ENCODE data around the gene PTCSC3. TPM values are rescaled to one million over a fixed set of nuclear protein-coding genes. Genes with fewer than 3 reads are reported as not detected.

The PTCSC3 gene
- polyA plus RNA-seq, 3 donors: not detected

DNA sequence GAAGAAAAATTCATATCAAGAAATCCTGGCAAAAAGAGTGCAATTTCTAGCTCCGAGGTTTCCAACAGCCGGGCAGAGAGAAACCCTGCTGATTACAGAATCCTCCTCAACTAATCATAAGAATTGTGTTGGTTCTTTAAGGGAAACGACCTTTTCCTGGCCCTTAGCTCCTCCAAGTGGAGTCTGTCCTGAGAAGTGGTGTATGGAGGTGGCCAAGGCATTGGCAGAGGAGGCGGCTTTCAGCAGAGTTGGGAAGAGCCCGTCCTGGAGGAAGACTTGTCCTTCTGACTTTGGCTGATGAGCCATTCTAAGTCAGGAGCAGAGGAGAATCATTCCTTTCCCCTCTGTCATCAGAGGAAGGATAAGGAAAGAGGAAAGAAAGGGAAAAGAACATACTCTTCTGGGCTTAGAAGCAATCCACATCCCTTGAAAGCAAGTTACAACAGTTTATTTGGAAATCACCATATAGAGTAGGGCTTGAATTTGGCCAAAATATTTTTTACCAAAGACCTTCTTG lies 46.5 kb upstream of the PTCSC3 start:
- no peaks in the 10 kb centered on the region for H3K36me3 Mint-ChIP-seq
- Histone ChIP-seq H3K36me3 (replicated peaks in 1 of 2; ENCODE audit: control insufficient read depth in 1 of 2, insufficient read depth in 2 of 2, low read length in 2 of 2) (no peaks in the 10 kb centered on the region), H4K20me1 (ENCODE audit: insufficient read depth, low read length) (no peaks in the 10 kb centered on the region), H2AFZ (ENCODE audit: insufficient read depth, low read depth, low read length, poor library complexity, severe bottlenecking) (no peak overlapping the region), H3K4me1 (ENCODE audit: control insufficient read depth in 1 of 2, insufficient read depth in 2 of 2, low read length in 2 of 2) (no peaks in the 10 kb centered on the region), H3K9me3 (replicated peaks in 1 of 2; ENCODE audit: control insufficient read depth in 1 of 2, insufficient read depth in 1 of 2, low read length in 2 of 2) (no peaks in the 10 kb centered on the region), H3K9ac (ENCODE audit: insufficient read depth, low read length, poor library complexity, severe bottlenecking) (no peak overlapping the region), H3K27ac (ENCODE audit: low read depth in 1 of 2, low read length in 2 of 2) (no peak overlapping the region), H3K4me3 (replicated peaks in 1 of 3; ENCODE audit: low read depth in 2 of 3, low read length in 3 of 3) (no peak overlapping the region), H3K79me2 (ENCODE audit: insufficient read depth, low read length) (no peaks in the 10 kb centered on the region), H3K27me3 (ENCODE audit: control insufficient read depth in 2 of 2, insufficient read depth in 2 of 2, low read length in 2 of 2) (peaks cover 0 to 10% of the 10 kb centered on the region in 2 donors), H3K4me2 (replicated peaks; ENCODE audit: extremely low read depth, low read length, poor library complexity, severe bottlenecking) (no peak overlapping the region)
- WGBS (ENCODE audit: insufficient coverage): no CpG with 5 or more reads among the region's 5 CpGs
- TF ChIP-seq CTCF (IDR thresholded peaks at IDR 0.05): no peak
- H3K27ac Mint-ChIP-seq: no peak overlapping the region
- no peak overlapping the region for H3K4me3 Mint-ChIP-seq
- intact Hi-C loops (cut with micrococcal nuclease): no loop called here
- peaks cover 2 to 10% (median 8%) of the 10 kb centered on the region in 3 donors for H3K27me3 Mint-ChIP-seq (ENCODE audit: low read depth in 3 of 3)
- DNase-seq: no peak
- H3K4me1 Mint-ChIP-seq: no peaks in the 10 kb centered on the region
- no peaks in the 10 kb centered on the region for H3K9me3 Mint-ChIP-seq

DNA sequence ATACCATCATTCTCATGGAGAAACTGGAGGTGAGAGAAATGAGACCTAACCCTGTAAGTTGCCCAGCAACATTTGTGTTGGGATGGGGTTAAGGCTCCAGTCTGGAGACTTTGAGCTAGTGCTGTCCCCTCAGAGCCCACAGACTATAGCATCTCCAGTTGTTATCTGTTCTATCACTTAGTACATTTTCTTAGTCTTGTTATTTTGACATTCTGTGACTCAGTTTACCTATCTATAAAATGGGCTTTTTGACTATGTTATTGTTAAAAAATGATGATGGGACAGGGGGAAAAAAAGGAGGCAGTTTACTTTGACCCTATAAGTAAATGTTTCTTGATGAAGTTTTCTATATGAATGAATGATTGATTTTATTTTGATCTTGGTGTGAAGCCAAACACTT lies 45.8 kb upstream of the PTCSC3 start:
- Mint-ChIP-seq H3K27ac (no peak overlapping the region), H3K4me3 (no peak overlapping the region), H3K27me3 (ENCODE audit: low read depth in 3 of 3) (peaks cover 6 to 8% (median 6%) of the 10 kb centered on the region in 3 donors), H3K4me1 (no peaks in the 10 kb centered on the region), H3K36me3 (no peaks in the 10 kb centered on the region), H3K9me3 (no peaks in the 10 kb centered on the region)
- no peaks in the 10 kb centered on the region for H3K4me1 ChIP-seq (ENCODE audit: control insufficient read depth in 1 of 2, insufficient read depth in 2 of 2, low read length in 2 of 2)
- H3K27me3 ChIP-seq (ENCODE audit: control insufficient read depth in 2 of 2, insufficient read depth in 2 of 2, low read length in 2 of 2): peaks cover 0 to 10% of the 10 kb centered on the region in 2 donors
- H3K79me2 ChIP-seq (ENCODE audit: insufficient read depth, low read length): no peaks in the 10 kb centered on the region
- no peak overlapping the region for H2AFZ ChIP-seq (ENCODE audit: insufficient read depth, low read depth, low read length, poor library complexity, severe bottlenecking)
- no peaks in the 10 kb centered on the region for H3K36me3 ChIP-seq (replicated peaks in 1 of 2; ENCODE audit: control insufficient read depth in 1 of 2, insufficient read depth in 2 of 2, low read length in 2 of 2)
- H3K4me3 ChIP-seq (replicated peaks in 1 of 3; ENCODE audit: low read depth in 2 of 3, low read length in 3 of 3): no peak overlapping the region
- no peak overlapping the region for H3K4me2 ChIP-seq (replicated peaks; ENCODE audit: extremely low read depth, low read length, poor library complexity, severe bottlenecking)
- no peak for TF ChIP-seq CTCF (IDR thresholded peaks at IDR 0.05)
- H3K9ac ChIP-seq (ENCODE audit: insufficient read depth, low read length, poor library complexity, severe bottlenecking): no peak overlapping the region
- no peaks in the 10 kb centered on the region for H4K20me1 ChIP-seq (ENCODE audit: insufficient read depth, low read length)
- no peaks in the 10 kb centered on the region for H3K9me3 ChIP-seq (replicated peaks in 1 of 2; ENCODE audit: control insufficient read depth in 1 of 2, insufficient read depth in 1 of 2, low read length in 2 of 2)
- intact Hi-C loops (cut with micrococcal nuclease): no loop called here
- DNase-seq: no peak
- no peak overlapping the region for H3K27ac ChIP-seq (ENCODE audit: low read depth in 1 of 2, low read length in 2 of 2)
